BE2C (cell line): ENCODE measurements around the gene CARD10.
"Not testable (repeated sequence)": the region's sequence is repeated elsewhere in the genome, so short reads cannot be mapped to it uniquely, and the experiment has no call there.

ENCODE experiments used
- DNase-seq: peaks from one replicate; pipeline ENCODE4 v3.0.0-alpha.2; 2020
- H3K27me3 ChIP-seq: fragments of 250-450 bp; sonication (Bioruptor Pico); 2 replicates; pipeline ENCODE4 v1.5.1; 2020; ENCODE audit warnings: mild to moderate bottlenecking
- H3K36me3 ChIP-seq: fragments of 250-450 bp; sonication (Bioruptor Pico); 2 replicates; pipeline ENCODE4 v1.5.1; 2020; ENCODE audit warnings: mild to moderate bottlenecking
- H3K4me1 ChIP-seq: fragments of 250-450 bp; sonication (Bioruptor Pico); 2 replicates; pipeline ENCODE4 v1.5.1; 2020
- H3K4me3 ChIP-seq: 2 replicates; pipeline ENCODE4 v1.5.1; 2011; ENCODE audit warnings: low read depth, low read length
- H3K9me3 ChIP-seq: fragments of 250-450 bp; sonication (Bioruptor Pico); 2 replicates; pipeline ENCODE4 v1.5.1; 2020
- TF ChIP-seq, protein P1 (sequence below): IDR thresholded peaks from 2 replicates; pipeline ENCODE4 v1.5.1; 2012; ENCODE audit warnings: mild to moderate bottlenecking, low read depth, low read length

The CARD10 gene

DNA sequence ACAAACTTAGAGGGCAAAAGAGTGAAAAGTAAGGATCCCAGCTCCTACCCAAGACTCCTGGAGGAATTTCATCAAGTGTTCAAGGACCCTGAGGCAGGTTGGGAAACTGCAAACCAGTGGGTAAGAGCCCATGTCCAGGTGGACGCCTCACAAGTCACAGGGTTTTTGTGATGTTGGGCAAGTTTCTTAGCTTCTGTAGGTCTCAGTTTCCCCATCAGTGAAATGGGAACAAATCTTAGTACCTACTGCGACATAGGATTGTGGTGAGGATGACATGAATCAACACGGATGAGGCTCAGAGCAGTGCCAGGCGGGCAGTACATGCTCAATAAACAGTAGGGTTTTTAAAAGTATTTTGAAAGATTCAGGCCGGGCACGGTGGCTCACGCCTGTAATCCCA, 23.7 kb upstream of the CARD10 start:
- TF ChIP-seq, protein P1, sequence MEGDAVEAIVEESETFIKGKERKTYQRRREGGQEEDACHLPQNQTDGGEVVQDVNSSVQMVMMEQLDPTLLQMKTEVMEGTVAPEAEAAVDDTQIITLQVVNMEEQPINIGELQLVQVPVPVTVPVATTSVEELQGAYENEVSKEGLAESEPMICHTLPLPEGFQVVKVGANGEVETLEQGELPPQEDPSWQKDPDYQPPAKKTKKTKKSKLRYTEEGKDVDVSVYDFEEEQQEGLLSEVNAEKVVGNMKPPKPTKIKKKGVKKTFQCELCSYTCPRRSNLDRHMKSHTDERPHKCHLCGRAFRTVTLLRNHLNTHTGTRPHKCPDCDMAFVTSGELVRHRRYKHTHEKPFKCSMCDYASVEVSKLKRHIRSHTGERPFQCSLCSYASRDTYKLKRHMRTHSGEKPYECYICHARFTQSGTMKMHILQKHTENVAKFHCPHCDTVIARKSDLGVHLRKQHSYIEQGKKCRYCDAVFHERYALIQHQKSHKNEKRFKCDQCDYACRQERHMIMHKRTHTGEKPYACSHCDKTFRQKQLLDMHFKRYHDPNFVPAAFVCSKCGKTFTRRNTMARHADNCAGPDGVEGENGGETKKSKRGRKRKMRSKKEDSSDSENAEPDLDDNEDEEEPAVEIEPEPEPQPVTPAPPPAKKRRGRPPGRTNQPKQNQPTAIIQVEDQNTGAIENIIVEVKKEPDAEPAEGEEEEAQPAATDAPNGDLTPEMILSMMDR = no peak
- H3K36me3 ChIP-seq = no peaks in the 10 kb centered on the region
- no peak for DNase-seq
- no peak overlapping the region for H3K4me3 ChIP-seq
- H3K9me3 ChIP-seq = no peaks in the 10 kb centered on the region
- H3K27me3 ChIP-seq = no peaks in the 10 kb centered on the region
- peaks cover 3% of the 10 kb centered on the region for H3K4me1 ChIP-seq

GRCh38 chr22:37542416-37542815, 23.2 kb upstream of the CARD10 start:
- H3K4me1 ChIP-seq, H3K9me3 ChIP-seq, H3K4me3 ChIP-seq, H3K27me3 ChIP-seq, H3K36me3 ChIP-seq, DNase-seq: not testable (repeated sequence)

DNA sequence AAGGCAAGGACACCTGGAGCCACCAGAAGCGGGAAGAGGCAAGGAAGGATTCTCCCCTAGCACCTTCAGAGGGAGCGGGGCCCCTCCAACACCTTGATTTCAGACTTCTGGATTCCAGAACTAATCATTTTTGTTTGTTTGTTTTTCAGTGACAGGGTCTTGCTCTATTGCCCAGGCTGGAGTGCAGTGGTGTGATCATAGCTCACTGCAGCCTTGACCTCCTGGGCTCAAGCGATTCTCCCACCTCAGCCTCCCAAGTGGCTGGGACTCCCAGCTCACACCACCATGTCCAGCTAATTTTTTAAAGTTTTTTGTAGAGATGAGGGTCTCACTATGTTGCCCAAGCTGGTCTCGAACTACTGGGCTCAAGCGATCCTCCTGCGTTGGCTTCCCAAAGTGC, 20.6 kb upstream of the CARD10 start:
- not testable (repeated sequence) for H3K4me3 ChIP-seq, DNase-seq, H3K27me3 ChIP-seq, H3K36me3 ChIP-seq, H3K9me3 ChIP-seq, H3K4me1 ChIP-seq

DNA sequence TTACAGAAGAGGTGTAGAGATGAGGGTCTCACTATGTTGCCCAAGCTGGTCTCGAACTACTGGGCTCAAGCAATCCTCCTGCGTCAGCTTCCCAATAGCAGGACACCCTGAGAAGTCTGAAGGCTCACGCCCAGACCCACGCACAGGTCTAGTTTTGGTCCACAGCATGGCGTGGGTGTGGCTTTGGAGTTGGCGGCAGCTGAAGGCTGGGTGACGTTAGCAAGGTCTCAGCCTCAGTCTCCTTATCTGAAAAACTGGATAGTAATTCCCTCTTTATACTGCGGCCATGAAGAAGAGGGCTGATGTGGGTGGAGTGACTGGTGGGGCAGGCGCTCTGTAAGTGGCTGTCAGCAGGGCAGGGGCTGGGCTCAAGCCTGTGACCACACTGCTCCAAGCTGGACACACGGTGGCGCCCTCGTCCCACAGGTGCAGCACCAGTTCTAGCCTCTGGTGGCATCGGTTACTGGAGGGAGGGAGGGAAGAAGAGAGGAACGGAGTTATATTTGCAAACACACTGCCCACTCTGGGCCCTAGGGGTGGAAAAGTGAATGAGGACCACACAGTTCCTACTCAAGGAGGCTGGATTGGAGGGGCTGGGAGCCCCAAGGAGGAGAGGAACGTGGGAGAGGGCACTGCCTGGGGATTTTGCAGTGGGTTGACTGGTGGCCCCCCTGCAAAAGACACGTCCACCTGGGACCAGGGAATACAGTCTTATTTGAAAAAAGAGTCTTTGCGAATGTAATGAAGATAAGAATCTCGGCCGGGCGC, 19.6 kb upstream of the CARD10 start:
- Histone ChIP-seq H3K9me3 (no peaks in the 10 kb centered on the region), H3K27me3 (no peaks in the 10 kb centered on the region), H3K36me3 (no peaks in the 10 kb centered on the region), H3K4me1 (peaks cover 3% of the 10 kb centered on the region), H3K4me3 (peak overlapping the region; percentile 19; the same call in 1 of the 2 replicates)
- TF ChIP-seq, protein P1 = peak; percentile 93
- peak; percentile 95 for DNase-seq

DNA sequence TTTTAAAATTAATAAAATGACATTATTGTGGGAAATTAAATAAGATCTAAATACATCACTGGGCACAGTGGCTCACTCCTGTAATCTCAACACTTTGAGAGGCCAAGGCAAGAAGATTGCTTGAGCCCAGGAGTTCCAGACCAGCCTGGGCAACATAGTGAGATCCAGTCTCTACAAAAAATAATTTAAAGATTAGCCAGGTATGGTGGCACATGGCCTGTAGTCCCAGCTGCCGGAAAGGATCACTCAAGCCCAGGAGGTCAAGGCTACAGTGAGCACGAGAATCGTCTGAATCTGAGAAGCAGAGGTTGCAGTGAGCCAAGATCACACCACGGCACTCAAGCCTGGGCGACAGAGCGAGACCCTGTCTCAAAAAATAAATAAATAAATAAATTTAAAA, 15.9 kb upstream of the CARD10 start:
- TF ChIP-seq, protein P1 = no peak
- no peak overlapping the region for H3K4me3 ChIP-seq
- no peaks in the 10 kb centered on the region for H3K27me3 ChIP-seq
- H3K4me1 ChIP-seq = no peaks in the 10 kb centered on the region; the same call in 1 of the 2 replicates
- H3K9me3 ChIP-seq = no peaks in the 10 kb centered on the region
- H3K36me3 ChIP-seq = no peaks in the 10 kb centered on the region
- DNase-seq = no peak

DNA sequence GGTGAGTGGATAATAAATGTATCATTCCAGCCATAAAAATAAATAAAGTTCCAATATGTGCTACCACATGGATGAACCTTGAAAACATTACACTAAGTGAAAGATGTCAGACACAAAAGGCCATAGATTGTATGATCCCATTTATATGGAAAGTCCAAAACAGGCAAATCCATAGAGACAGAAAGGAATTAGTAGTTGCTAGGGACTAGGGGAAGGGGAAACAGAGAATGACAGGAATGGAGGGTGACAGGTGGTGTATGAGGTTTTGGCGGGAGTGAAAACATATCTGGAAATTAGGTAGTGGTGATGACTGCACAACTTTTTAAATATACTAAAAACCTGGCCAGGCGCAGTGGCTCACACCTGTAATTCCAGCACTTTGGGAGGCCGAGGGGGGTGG, 15.2 kb upstream of the CARD10 start:
- Histone ChIP-seq H3K27me3 (no peaks in the 10 kb centered on the region), H3K4me1 (peaks cover 4% of the 10 kb centered on the region; the same call in 1 of the 2 replicates), H3K9me3 (no peaks in the 10 kb centered on the region), H3K4me3 (no peak overlapping the region), H3K36me3 (no peaks in the 10 kb centered on the region)
- no peak for DNase-seq
- TF ChIP-seq, protein P1 = no peak

GRCh38 chr22:37533995-37534394, 14.8 kb upstream of the CARD10 start:
- Histone ChIP-seq H3K4me3 (no peak overlapping the region), H3K27me3 (no peaks in the 10 kb centered on the region), H3K4me1 (peaks cover 4% of the 10 kb centered on the region; the same call in 1 of the 2 replicates), H3K9me3 (no peaks in the 10 kb centered on the region), H3K36me3 (no peaks in the 10 kb centered on the region)
- DNase-seq = no peak
- TF ChIP-seq, protein P1 = no peak
